ENCODE results near the gene DCTD.

- TF ChIP-seq CTCF (conservative IDR thresholded peaks at IDR 0.05 in 1 of 2, IDR thresholded peaks at IDR 0.05 in 1 of 2; ENCODE audit: low read depth in 1 of 2, low read length in 2 of 2), result no peak
- no peak for TF ChIP-seq EZH2 (IDR thresholded peaks at IDR 0.05; ENCODE audit: low read length, missing control alignments)
Measured at GRCh38 chr4:182855312-182855711, 61.9 kb downstream of the DCTD start.

All from fibroblast of lung (primary cell).